Stimulated activated CD8-positive, alpha-beta memory T cell treated with anti-CD3 and anti-CD28 coated beads, Interleukin-4, amount 100 ng/mL, for 48 hours (primary cell): ENCODE results near the gene MYCBP.
"Not testable (repeated sequence)": the region's sequence is repeated elsewhere in the genome, so short reads cannot be mapped to it uniquely, and the experiment has no call there.

Source experiments
- DNase-seq: peaks from one replicate; pipeline ENCODE4 v3.0.0-alpha.2; 2020

Gene MYCBP, protein sequence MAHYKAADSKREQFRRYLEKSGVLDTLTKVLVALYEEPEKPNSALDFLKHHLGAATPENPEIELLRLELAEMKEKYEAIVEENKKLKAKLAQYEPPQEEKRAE

DNA sequence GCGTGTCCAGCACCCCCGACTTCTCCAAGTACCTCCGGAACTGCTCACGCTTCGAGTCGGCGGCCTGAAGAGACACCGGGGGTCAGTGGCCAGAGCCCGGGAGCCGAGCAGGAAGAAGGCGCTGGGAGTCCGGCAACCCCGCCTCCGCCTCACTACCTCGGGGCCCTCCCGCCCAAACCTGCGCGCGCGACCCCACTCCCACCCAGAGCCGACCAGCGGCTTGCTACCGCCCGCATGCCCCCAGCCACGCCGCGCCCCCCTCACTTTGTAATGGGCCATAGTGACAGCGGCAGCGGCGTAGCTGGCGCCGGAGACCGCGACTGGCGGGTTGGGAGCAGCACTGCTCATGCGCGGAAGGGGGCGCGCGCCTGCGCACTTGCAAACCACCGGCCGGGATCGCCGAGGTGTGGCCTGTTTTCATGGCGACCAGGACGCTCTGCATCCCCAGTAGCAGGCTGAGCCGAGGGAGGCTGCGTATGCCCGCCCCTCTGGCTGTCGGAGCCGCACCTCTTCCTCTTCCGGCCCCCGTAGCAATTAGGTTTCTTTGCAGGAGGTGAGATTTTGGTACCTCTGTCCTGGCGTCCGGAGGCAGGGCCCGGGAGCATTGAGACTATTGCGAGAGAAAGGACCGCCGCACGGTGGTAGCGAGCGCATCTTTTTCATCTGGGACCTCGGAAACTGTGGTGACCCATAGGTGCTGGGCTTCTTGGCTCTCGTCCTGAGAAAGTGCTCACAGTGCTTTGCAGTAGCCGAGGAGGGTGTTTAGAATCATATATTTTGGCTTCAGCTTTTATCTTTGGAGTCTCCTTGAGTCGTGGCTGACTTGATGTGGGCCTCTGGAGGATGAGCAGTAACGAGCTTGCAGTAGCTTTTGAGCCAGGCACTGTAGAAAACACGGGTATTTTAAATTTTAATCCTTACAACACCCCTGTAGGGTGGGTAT is at the start of gene MYCBP:
MYCBP (minus strand) TSS at position 322 of the 943 bp plus-strand sequence; CDS start at position 279, 43 bp downstream.
- DNase-seq, result peak; percentile 97

DNA sequence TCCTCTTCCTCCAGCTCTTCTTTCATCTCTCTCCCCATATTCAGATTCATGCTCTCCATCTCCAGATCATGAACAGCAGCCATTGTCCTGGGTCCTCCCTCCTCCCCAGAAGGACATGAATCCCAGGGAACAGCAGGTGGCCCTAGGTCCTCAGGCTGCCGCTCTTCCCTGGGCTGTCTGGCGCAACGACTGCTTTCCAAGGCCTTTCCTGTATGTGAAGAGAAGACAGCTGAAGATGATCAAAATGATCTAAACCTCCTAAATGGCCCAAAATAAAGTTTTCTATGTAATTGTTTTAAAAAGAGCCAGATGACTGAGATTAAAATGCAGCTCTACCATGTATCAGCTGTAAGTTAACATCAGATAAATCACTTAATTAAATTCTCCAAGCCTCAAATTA is 46.0 kb upstream of the MYCBP start:
- DNase-seq, result no peak

DNA sequence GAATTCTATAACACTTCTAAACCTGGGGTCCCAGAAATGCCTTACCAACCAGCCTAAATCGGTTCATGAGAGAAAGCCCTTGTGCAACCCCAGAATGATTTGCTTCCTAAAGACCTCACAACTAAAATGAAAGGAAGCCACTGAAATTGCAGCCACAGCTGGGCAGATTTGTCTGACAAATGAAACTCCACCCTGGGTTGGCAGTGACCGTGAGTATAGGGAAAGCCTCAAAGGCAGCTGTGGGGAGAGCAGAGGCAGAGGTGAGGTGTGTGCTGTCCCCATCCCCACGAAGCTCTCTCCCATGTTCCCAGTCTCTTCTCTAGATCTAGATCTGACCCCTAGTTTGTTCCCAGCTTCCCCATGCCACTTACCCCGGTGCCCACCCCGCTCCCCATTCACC is 45.4 kb upstream of the MYCBP start:
- no peak for DNase-seq

DNA sequence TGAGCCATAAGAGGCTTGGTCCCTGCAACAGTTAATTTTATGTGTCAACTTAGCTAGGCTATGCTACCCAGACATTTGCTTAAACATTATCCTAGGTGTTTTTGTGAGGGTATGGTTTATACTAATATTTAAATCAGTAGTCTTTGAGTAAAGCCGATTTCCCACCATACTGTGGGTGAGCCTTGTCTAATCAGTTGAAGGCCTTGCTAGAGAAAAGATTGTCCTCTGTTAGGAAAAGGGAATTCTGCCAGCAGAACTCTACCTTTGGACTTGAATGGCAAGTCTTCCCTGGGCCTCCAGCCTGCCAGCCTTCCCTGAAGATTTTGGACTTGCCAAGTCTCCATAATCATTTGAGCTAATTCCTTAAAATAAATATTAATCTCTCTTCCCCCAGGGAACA is 44.6 kb upstream of the MYCBP start:
- DNase-seq, result no peak

DNA sequence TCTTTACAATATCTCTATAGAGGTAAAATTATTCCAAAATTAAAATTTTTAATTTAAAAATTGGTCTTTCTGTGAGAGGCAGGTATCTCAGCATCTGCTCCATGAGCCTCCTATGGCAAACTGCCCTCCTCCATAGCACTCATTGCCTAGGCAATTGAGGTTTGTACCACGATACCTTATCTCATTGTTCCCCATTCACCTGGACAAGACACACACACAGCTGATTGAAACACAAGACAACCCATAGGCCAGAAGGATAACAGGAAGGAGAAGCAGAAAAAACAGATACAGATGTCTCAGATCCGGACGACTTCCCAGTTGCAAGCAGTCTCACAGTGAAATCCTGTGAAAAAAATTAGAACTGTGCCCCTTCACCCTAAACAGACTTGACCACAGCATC is 44.2 kb upstream of the MYCBP start:
- no peak for DNase-seq

DNA sequence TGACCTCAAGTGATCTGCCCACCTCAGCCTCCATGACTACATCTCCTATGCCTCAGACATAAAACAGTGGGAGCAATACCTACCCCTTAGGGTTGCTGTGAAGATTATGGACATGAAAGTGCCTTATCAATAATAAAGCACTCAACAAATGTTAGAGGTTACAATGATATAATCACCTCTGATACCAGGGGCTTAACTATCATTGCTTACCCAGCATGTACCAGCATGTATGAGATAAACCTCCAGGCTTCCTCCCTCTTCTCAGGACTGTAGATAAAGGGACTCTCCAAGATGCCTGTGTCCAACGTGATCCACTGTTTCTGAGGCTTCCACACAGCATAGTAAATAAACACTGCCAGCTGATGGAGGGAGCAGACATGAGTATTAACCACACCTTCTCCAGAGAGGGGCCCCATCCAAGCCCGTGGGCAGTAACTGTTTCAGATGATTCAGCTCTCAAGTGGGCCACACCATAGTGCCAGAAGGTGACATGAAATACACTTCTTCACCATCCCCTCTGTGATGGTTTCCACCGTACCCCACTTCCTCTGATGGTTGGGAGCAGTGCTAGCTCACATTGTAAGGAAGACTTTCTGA is 42.3 kb upstream of the MYCBP start:
- DNase-seq, result peak; percentile 49

DNA sequence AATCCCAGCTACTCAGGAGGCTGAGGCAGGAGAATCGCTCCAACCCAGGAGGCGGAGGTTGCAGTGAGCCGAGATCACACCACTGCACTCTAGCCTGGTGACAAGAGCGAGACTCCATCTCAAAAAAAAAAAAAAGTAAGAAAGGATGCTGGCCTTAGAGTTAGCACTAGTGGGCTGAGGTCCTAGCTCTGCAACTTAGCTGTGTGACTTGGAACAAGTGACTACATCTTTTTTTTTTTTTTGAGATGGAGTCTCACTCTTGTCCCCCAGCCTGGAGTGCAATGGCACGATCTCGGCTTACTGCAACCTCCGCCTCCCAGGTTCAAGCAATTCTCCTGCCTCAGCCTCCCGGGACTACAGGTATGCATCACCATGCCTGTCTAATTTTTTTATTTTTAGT is 41.8 kb upstream of the MYCBP start:
- not testable (repeated sequence) for DNase-seq

DNA sequence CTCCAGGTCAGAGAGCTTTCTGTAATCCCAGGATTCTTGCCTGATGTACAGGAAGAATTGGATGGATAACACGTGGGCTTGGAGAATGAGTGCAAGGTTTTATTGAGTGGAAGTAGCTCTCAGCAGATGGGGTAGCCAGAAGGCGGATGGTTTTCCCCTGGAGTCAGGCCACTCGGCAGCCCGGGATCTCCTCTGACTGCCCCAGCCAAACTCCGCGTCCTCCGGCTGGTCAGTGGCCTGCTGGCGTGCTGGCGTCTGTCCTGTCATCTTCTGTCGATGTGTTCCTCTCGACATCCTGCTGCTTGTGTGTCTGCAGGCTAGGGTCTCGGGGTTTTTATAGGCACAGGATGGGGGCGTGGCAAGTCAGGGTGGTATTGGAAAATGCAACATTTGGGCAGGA is 35.7 kb upstream of the MYCBP start:
- DNase-seq, result no peak

DNA sequence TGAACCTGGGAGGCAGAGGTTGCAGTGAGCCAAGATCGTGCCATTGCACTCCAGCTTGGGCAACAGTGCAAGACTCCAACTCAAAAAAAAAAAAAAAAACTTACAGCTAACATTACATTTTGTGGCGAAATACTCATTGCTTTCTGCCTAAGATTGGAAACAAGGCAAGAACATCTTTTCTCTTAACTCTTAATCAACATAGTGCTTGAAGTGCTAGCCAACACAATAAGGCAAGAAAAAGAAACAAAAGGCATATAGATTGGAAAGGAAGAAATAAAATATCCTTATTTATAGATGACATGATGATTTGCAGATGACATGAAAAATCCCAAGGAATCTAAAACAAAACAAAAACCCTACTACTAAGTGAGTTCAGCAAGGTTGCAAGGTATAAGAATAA is 32.8 kb upstream of the MYCBP start:
- DNase-seq, result no peak

DNA sequence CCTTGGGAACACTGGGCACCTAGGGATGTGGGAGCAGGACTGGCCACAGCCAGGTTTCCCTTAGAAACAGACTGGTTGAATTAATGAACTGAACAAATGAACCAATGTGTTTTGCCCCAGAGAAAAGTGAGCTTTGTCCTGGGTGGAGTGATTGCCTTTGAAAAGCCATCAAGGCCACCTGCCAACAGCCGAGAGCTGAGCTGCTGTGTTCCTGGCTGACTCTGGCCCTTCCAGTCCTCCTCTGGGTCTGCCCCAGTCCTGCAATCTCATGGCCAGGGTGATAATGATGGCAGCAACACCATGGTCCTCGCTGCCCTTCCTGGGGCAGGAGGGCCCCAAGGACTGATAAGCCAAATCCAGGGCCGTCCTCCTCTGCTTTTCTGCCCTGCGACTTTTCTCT is 26.4 kb upstream of the MYCBP start:
- no peak for DNase-seq

DNA sequence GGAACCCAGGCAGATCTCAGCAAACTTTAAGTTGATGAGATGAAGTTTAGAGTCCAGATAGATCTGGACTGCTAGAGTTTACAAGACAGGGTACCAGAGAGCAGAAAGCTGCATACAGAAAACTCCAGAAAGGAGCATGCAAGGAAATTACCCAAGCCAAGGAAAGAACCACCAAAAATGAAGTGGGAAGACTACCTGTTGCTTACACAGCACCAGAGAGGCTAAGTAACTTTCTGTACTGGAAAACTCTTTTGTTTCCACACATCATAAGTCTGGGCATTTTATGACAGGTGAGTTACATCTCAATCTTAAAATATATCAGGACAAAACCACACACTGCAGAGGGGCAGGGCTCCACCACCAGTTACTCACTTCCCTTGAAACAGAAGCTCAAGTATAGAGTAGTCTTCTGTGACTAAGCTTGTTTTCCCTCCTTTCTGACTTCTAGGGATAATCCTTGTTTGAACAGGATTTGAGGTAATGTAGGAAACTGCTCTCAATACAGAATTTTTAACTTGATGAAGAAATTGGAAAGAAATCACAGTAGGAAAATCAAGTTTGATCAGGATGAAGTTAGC is 25.6 kb upstream of the MYCBP start:
- no peak for DNase-seq

DNA sequence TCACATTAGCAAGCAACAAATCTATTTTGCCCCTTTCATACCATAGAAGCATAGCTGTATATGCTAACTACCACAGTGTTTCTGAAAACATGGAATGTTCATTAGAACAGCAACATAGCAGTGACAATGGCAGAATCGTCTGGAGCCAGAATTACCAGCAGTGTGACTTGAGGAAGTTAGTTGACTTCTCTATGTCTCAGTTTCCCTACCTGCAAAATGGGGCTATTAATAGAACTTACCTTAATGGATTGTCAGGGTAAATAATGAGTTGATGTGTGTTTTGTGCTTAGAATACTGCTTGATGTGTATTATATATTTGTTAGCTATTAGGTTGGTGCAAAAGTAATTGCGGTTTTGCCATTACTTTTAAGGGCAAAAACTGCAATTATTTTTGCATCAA is 23.0 kb upstream of the MYCBP start:
- no peak for DNase-seq

DNA sequence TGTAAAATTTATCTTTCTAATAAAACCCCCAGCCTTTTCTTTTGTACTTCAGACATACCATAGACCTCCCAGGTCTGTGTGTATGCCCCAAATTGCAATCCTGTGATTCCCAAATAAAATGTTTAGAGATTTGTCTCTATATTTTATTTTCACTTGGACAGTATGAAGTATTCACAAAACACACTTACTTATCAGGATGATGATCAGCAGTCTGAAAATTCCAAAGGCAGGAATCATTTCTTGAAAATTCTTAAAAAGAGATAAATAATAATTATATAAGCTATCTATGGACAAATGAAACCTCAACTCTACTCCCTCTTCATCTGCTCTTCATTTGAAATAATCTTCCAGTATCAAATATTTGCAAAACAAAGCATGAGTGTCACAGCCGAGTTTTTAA is 19.8 kb upstream of the MYCBP start:
- DNase-seq, result no peak

DNA sequence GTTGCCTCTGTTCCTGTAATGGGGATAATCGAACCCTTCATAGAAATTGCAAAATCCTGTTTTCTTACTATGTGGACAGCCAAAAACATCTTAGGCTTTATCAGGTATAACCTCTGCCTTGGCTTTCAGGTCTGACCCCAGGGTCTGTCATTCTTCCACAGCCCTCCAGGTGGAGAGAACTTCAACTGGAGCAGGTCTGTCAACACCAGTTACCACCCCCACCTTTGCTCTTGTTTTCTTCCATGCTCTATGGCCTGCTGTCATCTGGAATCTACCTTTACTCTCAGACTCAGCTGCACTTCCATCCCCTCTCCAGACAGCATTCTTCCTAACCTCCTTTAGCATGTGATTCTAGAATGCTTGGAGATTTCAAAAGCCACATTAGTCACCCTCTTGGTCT is 18.6 kb upstream of the MYCBP start:
- DNase-seq, result no peak

DNA sequence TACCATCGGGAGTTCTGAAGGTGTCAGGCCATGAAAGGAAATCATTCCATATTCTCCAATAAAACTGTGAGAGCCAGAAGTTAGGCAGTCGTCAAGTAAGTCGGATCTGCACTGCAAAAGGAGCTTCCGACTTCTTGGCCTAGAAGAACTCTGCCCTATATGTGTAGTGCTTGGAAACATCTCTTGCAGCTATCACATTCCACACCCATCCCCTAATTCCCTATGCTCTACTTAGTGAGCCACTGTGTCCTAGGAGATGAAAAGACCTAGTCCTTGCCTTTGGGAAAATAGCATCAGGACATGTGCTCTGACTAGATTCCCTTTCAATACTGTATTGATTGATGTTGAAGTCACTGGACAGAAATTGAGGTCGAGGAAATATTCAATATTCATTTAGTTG is 16.4 kb upstream of the MYCBP start:
- DNase-seq, result no peak

DNA sequence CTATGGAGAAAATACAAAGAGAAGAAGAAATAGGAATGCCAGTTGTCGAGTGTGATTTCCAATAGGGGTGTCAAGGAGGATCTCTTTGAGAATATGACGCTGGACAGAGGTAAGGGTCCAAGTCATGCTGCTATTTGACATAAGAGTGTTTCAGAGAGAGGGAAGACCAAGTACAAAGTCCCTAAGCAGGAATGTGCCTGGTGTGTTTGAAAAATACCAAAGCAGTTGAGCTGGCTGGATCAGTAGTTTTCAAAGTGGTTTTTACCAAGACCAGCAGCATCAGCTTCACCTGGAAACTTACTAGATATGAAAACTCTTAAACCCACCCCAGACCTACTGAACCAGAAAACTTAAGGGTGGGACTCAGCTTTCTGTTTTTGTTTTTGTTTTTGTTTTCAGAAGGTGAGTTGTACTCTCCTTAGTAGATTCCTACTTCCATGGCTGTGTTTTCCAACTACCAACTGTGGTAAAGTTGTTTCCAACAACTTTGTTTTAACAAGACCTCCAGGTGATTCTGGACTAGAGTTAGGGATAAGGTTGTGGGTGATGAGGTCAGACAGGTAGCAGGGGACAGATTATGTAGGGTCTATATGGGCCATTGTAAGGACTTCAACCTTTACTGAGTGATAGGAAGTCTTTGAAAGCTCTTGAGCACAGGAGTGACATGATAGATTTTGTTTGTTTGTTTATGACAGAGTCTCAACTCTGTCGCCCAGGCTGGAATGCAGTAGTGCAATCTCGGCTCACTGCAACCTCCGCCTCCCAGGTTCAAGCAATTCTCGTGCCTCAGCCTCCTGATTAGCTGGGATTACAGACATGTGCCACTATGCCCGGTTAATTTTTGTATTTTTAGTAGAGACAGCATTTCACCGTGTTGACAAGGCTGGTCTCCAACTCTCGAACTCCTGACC is 15.5 kb upstream of the MYCBP start:
- no peak for DNase-seq

DNA sequence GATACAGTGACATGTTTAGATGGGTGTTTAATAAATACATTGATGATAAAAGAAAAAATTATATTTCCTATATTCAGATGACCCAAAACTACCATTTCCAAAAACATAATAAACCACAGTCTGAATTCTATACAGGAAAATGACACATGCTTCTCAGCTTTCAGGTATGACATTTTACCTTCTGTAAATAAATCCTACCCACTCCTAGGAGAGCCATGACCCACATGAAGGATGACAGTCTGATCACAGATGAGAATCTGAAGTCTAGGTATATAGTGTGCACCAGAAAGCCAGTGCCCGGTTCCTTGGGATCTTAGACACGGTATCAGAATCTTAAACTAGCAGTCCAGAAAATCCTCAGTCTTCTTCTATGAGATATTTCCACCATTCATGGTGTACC is 11.9 kb upstream of the MYCBP start:
- no peak for DNase-seq

DNA sequence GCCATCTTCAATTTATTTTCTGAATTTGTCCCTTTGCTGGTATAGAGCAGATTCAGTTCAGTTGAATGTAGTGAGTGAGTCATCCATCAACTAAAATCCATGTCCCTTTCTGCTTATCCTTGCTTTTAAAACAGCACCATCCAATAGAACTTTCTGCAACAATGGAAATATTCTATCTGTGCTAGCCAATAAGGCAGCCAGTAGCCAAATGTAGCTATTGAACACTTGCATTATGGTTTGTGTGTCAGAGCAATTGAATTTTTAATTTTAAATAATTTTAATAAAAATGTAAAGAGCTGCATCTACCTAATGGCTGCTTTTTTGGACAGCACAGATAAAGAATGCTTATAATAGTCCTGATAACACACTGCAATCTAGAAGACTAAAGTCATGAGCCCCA is 8.3 kb upstream of the MYCBP start, which contains the start of gene GJA9:
GJA9 (minus strand) TSS at position 101 of the 400 bp plus-strand sequence. CDS start 5,489 bp downstream, outside the sequence.
- no peak for DNase-seq

DNA sequence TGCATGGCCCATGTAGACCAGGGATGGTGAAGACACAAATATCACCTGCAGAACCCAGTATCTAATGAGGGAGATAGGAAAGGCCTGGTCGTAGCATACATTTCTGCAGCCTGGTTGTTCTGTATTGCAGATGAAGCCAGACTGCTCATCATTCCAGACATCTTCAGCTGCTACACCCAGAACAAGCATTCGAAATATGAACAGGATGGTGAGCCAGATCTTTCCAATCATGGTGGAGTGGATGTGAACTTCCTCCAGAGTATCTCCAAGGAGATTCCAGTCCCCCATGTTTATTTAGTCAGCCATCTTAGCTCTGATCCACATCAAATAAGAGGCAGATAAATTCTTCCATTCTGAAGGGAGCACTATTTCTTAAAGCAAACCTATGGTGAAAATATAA is 2.7 kb upstream of the MYCBP start:
- no peak for DNase-seq

DNA sequence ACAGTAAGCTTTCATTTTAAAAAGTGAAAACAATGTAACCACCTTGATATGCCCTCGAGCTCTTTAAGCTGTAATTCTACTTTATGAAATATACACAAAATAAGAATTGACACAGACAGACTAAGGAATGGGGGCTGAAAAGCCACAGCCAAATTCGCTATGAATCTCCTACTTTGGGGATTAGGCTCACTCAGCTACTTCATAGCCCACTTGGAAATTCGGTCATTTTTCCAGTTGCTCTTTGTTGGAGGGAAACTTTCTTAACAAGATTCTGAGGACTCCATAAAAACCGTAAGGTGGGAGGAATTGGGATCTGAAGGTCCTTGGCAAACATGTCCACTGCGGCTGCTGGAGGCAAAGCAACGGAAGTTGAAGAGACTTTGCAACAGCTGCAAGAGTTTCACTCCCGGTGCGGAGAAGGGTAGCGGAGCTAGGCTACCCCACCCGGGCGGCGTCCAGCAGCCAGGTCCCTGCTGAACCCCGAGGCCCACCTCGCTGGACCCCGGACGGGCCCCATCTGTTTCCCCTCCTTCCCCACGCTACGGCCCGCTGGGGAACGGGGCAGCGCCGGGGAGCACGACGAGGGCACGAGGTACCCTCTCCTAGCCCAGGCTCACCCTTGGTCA is 634 bp downstream of the MYCBP start:
- DNase-seq, result peak; percentile 59

DNA sequence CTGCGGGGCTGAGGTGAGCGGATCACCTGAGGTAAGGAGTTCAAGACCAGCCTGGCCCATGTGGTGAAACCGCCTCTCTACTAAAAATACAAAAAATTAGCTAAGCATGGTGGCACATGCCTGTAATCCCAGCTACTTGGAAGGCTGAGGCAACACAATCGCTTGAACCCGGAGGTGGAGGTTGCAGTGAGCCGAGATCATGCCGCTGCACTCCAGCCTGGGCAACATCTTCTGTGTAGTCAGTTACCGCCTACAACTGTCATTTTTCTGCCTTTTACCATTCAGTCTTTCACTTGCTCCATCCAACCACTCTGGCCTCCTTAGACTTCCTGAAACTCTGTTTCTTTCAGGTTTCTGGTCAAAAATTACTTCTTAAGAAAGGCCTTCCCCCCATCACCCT is 2.2 kb downstream of the MYCBP start:
- DNase-seq, result no peak

DNA sequence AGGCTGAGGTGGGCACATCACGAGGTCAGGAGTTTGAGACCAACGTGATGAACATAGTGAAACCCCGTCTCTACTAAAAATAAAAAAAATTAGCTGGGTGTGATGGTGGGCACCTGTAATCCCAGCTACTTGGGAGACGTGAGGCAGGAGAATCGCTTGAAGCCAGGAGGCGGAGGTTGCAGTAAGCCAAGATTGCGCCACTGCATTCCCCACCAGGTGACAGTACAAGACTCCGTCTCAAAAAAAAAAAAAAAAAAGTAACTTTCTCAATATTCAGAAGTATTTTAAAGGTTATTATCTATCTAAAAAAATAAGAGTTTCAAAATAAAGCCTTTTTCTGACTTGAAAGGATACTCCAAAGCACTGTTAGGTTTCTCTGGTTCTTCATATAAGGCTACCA is 5.9 kb downstream of the MYCBP start:
- no peak for DNase-seq
